HuH-7 (cell line): Measurements from ENCODE around the gene SPON1.
"Not testable (repeated sequence)": the region's sequence is repeated elsewhere in the genome, so short reads cannot be mapped to it uniquely, and the experiment has no call there.

Experiments
- DNase-seq: peaks from one replicate; pipeline ENCODE4 v3.0.0; 2011; ENCODE audit warnings: low spot score

Gene SPON1

GRCh38 chr11:14124886-14125285 is 162.4 kb downstream of the SPON1 start:
- no peak for DNase-seq

- no peak for DNase-seq
Observed at GRCh38 chr11:14125529-14125928, 163.0 kb downstream of the SPON1 start.

- DNase-seq = no peak
Observed at GRCh38 chr11:14127679-14128078, 165.2 kb downstream of the SPON1 start.

- DNase-seq = no peak
Observed at GRCh38 chr11:14132312-14132711, 169.8 kb downstream of the SPON1 start.

- no peak for DNase-seq
Observed at GRCh38 chr11:14133381-14133780, 170.9 kb downstream of the SPON1 start.

GRCh38 chr11:14136561-14136960 is 174.0 kb downstream of the SPON1 start:
- no peak for DNase-seq

GRCh38 chr11:14137284-14137683 is 174.8 kb downstream of the SPON1 start:
- DNase-seq = no peak

- no peak for DNase-seq
Observed at GRCh38 chr11:14140991-14141390, 178.5 kb downstream of the SPON1 start.

- no peak for DNase-seq
Observed at GRCh38 chr11:14141676-14142075, 179.2 kb downstream of the SPON1 start.

- DNase-seq = no peak
Observed at GRCh38 chr11:14144934-14145333, 182.4 kb downstream of the SPON1 start.

- DNase-seq = peak; percentile 10
Observed at GRCh38 chr11:14148653-14149273, 186.2 kb downstream of the SPON1 start.

GRCh38 chr11:14149683-14150082 is 187.2 kb downstream of the SPON1 start:
- DNase-seq = no peak

GRCh38 chr11:14150878-14151277 is 188.4 kb downstream of the SPON1 start:
- no peak for DNase-seq

- not testable (repeated sequence) for DNase-seq
Observed at GRCh38 chr11:14154103-14154502, 191.6 kb downstream of the SPON1 start.

GRCh38 chr11:14158393-14158792 is 195.9 kb downstream of the SPON1 start:
- DNase-seq = no peak

- no peak for DNase-seq
Observed at GRCh38 chr11:14163576-14163975, 201.1 kb downstream of the SPON1 start.

GRCh38 chr11:14173679-14174078 is 211.2 kb downstream of the SPON1 start:
- DNase-seq = not testable (repeated sequence)

GRCh38 chr11:14179116-14179820 is 216.7 kb downstream of the SPON1 start:
- no peak for DNase-seq

- DNase-seq = no peak
Observed at GRCh38 chr11:14181121-14181520, 218.6 kb downstream of the SPON1 start.

GRCh38 chr11:14182833-14183364 is 220.4 kb downstream of the SPON1 start:
- no peak for DNase-seq

GRCh38 chr11:14184028-14184940 is 221.8 kb downstream of the SPON1 start:
- no peak for DNase-seq

- DNase-seq = no peak
Observed at GRCh38 chr11:14185461-14185860, 222.9 kb downstream of the SPON1 start.
